Activated CD8-positive, alpha-beta T cell treated with anti-CD3 and anti-CD28 coated beads for 36 hours (primary cell): ENCODE measurements around the gene TBC1D1. TPM values are rescaled to one million over a fixed set of nuclear protein-coding genes. Genes with fewer than 3 reads are reported as not detected.

Experiments
- ATAC-seq: fragments of 200-7000 bp; cut with Tn5 transposase; one replicate; pipeline ENCODE4 v1.10.0; 2021; ENCODE audit warnings: mild to moderate bottlenecking, moderate library complexity
- CTCF ChIA-PET: fragments of 350-600 bp; sonication (Branson Sonifier 250); formaldehyde crosslinking; loops from one replicate; lab custom pipeline; 2021; ENCODE audit warnings: antibody characterized with exemption; lab: Charles Lee
- POLR2A ChIA-PET: fragments of 350-600 bp; sonication (Branson Sonifier 250); formaldehyde crosslinking; loops from one replicate; lab custom pipeline; 2021; ENCODE audit warnings: antibody characterized with exemption; lab: Charles Lee
- DNase-seq: peaks from one replicate; pipeline ENCODE4 v3.0.0-alpha.2; 2020
- H3K27ac Mint-ChIP-seq: one replicate; pipeline ENCODE4 v1.8.0; 2021; ENCODE audit warnings: mild to moderate bottlenecking, mixed read lengths
- H3K27me3 Mint-ChIP-seq: one replicate; pipeline ENCODE4 v1.8.0; 2021; ENCODE audit warnings: mixed read lengths
- H3K36me3 Mint-ChIP-seq: one replicate; pipeline ENCODE4 v1.8.0; 2021; ENCODE audit warnings: low read depth, mixed read lengths
- H3K4me1 Mint-ChIP-seq: one replicate; pipeline ENCODE4 v1.8.0; 2021; ENCODE audit warnings: low read depth, mixed read lengths
- H3K4me3 Mint-ChIP-seq: one replicate; pipeline ENCODE4 v1.8.0; 2021; ENCODE audit warnings: mild to moderate bottlenecking, moderate library complexity, mixed read lengths
- H3K9me3 Mint-ChIP-seq: one replicate; pipeline ENCODE4 v1.8.0; 2021; ENCODE audit warnings: mixed read lengths
- intact Hi-C: fragments of 100-400 bp; cut with micrococcal nuclease; formaldehyde crosslinking; loops from one replicate; pipeline ENCODE4 v1.10.0; 2022
- total RNA-seq, 2 experiments: library from RNA; stranded (reverse); gene quantifications; one replicate each; pipeline ENCODE4 v1.2.3, GENCODE V29; 2021
- TF ChIP-seq, protein P1 (sequence below): fragments of 200-600 bp; IDR thresholded peaks from one replicate; pipeline ENCODE4 v1.8.0; 2022; ENCODE audit warnings: antibody characterized with exemption, mild to moderate bottlenecking

The TBC1D1 gene
- total RNA-seq, 2 experiments from 2014 or later, result 79.4 to 91.4 TPM

GRCh38 chr4:38132107-38132673, 241.3 kb downstream of the TBC1D1 start:
- CTCF ChIA-PET, result interaction anchor here (0.6 to 2.0 kb wide), 9 partner anchors 23 to 543 kb away, joined by 3 to 6 read pairs (median 3); no protein-coding TSS in a partner anchor
- Mint-ChIP-seq H3K4me3 (peak overlapping the region; percentile 53), H3K4me1 (peaks cover 62% of the 10 kb centered on the region), H3K9me3 (no peaks in the 10 kb centered on the region), H3K27ac (peak overlapping the region; percentile 87), H3K36me3 (peaks cover 54% of the 10 kb centered on the region), H3K27me3 (no peaks in the 10 kb centered on the region)
- DNase-seq (peak; percentile 90), ATAC-seq (peak; percentile 64)
- TF ChIP-seq, protein P1, sequence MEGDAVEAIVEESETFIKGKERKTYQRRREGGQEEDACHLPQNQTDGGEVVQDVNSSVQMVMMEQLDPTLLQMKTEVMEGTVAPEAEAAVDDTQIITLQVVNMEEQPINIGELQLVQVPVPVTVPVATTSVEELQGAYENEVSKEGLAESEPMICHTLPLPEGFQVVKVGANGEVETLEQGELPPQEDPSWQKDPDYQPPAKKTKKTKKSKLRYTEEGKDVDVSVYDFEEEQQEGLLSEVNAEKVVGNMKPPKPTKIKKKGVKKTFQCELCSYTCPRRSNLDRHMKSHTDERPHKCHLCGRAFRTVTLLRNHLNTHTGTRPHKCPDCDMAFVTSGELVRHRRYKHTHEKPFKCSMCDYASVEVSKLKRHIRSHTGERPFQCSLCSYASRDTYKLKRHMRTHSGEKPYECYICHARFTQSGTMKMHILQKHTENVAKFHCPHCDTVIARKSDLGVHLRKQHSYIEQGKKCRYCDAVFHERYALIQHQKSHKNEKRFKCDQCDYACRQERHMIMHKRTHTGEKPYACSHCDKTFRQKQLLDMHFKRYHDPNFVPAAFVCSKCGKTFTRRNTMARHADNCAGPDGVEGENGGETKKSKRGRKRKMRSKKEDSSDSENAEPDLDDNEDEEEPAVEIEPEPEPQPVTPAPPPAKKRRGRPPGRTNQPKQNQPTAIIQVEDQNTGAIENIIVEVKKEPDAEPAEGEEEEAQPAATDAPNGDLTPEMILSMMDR, result no peak
- intact Hi-C loops, result loop anchor here (5.0 kb wide), 4 partner anchors 45 to 545 kb away; no protein-coding TSS in a partner anchor
- POLR2A ChIA-PET, result interaction anchor here (0.8 to 2.9 kb wide), 10 partner anchors 23 to 967 kb away, joined by 3 to 20 read pairs (median 6); no protein-coding TSS in a partner anchor

DNA sequence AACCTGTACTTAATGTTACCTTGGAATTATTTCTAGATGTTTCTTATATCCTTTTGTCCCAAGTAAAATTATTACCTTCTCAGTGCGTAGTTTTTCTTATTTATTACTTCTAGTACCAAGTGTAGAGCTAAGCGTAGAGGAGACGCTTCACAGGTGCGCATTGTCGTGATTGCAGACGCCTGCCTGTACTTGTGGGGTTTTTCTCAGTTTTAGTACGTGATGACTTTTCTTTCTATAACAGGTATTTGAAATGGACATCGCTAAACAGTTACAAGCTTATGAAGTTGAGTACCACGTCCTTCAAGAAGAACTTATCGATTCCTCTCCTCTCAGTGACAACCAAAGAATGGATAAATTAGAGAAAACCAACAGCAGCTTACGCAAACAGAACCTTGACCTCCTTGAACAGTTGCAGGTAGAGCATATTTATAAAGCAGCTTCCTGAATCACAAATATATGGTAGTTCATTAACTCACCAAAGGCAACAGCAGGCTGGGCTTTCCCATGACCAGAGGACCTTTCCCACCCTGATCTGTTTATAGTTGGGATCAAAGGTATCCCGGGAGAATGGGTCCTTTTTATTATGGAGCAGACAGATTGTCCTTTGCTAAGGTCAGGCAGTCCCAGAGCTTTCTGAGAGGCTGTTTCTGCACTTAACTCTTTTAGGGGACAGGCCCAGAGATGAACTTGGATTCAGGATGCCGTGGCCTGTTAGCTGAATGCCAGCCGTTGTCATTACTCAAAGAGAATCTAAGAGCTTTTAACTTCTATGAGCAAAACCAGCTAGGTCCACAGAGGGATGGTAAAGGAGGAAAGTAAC, 242.2 kb downstream of the TBC1D1 start:
- TF ChIP-seq, protein P1, result no peak
- ChIA-PET CTCF (interaction anchor here (0.6 to 2.0 kb wide), 8 partner anchors 22 to 187 kb away, joined by 3 to 6 read pairs (median 3); no protein-coding TSS in a partner anchor), POLR2A (interaction anchor here (0.9 to 2.9 kb wide), 8 partner anchors 12 to 966 kb away, joined by 3 to 20 read pairs (median 6); no protein-coding TSS in a partner anchor)
- ATAC-seq (no peak), DNase-seq (no peak)
- Mint-ChIP-seq H3K4me1 (peaks cover 59% of the 10 kb centered on the region), H3K27me3 (no peaks in the 10 kb centered on the region), H3K9me3 (no peaks in the 10 kb centered on the region), H3K27ac (no peak overlapping the region), H3K36me3 (peaks cover 51% of the 10 kb centered on the region), H3K4me3 (no peak overlapping the region)
- intact Hi-C loops, result loop anchor here (5.0 kb wide), 4 partner anchors 44 to 544 kb away; no protein-coding TSS in a partner anchor

GRCh38 chr4:38133711-38134480, 243.0 kb downstream of the TBC1D1 start:
- H3K27me3 Mint-ChIP-seq, result no peaks in the 10 kb centered on the region
- intact Hi-C loops, result loop anchor here (5.0 kb wide), 4 partner anchors 43 to 543 kb away; no protein-coding TSS in a partner anchor
- ATAC-seq, result no peak
- no peak overlapping the region for H3K4me3 Mint-ChIP-seq
- TF ChIP-seq, protein P1, result no peak
- no peak overlapping the region for H3K27ac Mint-ChIP-seq
- ChIA-PET CTCF (interaction anchor here (0.6 to 2.0 kb wide), 8 partner anchors 17 to 727 kb away, joined by 3 to 8 read pairs (median 3); no protein-coding TSS in a partner anchor), POLR2A (interaction anchor here (0.9 to 2.9 kb wide), 2 partner anchors 11 to 27 kb away, joined by 3 to 20 read pairs; no protein-coding TSS in a partner anchor)
- H3K36me3 Mint-ChIP-seq, result peaks cover 53% of the 10 kb centered on the region
- peaks cover 51% of the 10 kb centered on the region for H3K4me1 Mint-ChIP-seq
- H3K9me3 Mint-ChIP-seq, result no peaks in the 10 kb centered on the region
- no peak for DNase-seq

- POLR2A ChIA-PET, result interaction anchor here (1.0 kb wide), 1 partner anchor 26 kb away, joined by 3 read pairs; no protein-coding TSS in a partner anchor
Measured at GRCh38 chr4:38135201-38135600, 244.3 kb downstream of the TBC1D1 start.

More at GRCh38 chr4:38135201-38135600, 244.3 kb downstream of the TBC1D1 start:
- Mint-ChIP-seq H3K9me3 (no peaks in the 10 kb centered on the region), H3K4me3 (no peak overlapping the region), H3K4me1 (peaks cover 38% of the 10 kb centered on the region), H3K27ac (no peak overlapping the region), H3K27me3 (no peaks in the 10 kb centered on the region), H3K36me3 (peaks cover 58% of the 10 kb centered on the region)
- DNase-seq, result no peak
- no peak for ATAC-seq
- intact Hi-C loops, result no loop called here
- CTCF ChIA-PET, result interaction anchor here (0.8 to 1.6 kb wide), 6 partner anchors 15 to 563 kb away, joined by 3 to 8 read pairs (median 4); no protein-coding TSS in a partner anchor
- TF ChIP-seq, protein P1, result no peak
